Measurements from ENCODE around the gene NFYC.

NFYC gene

GRCh38 chr1:40691538-40692428, at the start of gene NFYC:
NFYC (plus strand) TSS chr1:40691704; CDS start chr1:40738844, 47,140 bp downstream.
- H3K27ac Mint-ChIP-seq, result peak within 1 kb of the TSS; percentile 99
- peak; percentile 94 for DNase-seq
- peaks cover under 1% of the 10 kb centered on the region for H3K9me3 Mint-ChIP-seq
- peaks cover 55% of the 10 kb centered on the region for H3K4me1 Mint-ChIP-seq
- peak within 1 kb of the TSS; percentile 97 for H3K4me3 Mint-ChIP-seq
- peaks cover 38% of the 10 kb centered on the region for H3K36me3 Mint-ChIP-seq (ENCODE audit: low read depth)
- no peaks in the 10 kb centered on the region for H3K27me3 Mint-ChIP-seq (ENCODE audit: low read depth, poor library complexity)
- no peak for TF ChIP-seq CTCF (IDR thresholded peaks at IDR 0.05)

GRCh38 chr1:40645118-40645680, 46.3 kb upstream of the NFYC start:
- no peaks in the 10 kb centered on the region for H3K36me3 Mint-ChIP-seq (ENCODE audit: low read depth)
- no peak overlapping the region for H3K4me3 Mint-ChIP-seq
- no peak for TF ChIP-seq CTCF (IDR thresholded peaks at IDR 0.05)
- no peaks in the 10 kb centered on the region for H3K9me3 Mint-ChIP-seq
- no peak overlapping the region for H3K27ac Mint-ChIP-seq
- peaks cover 20% of the 10 kb centered on the region for H3K4me1 Mint-ChIP-seq
- no peaks in the 10 kb centered on the region for H3K27me3 Mint-ChIP-seq (ENCODE audit: low read depth, poor library complexity)
- DNase-seq, result no peak

DNA sequence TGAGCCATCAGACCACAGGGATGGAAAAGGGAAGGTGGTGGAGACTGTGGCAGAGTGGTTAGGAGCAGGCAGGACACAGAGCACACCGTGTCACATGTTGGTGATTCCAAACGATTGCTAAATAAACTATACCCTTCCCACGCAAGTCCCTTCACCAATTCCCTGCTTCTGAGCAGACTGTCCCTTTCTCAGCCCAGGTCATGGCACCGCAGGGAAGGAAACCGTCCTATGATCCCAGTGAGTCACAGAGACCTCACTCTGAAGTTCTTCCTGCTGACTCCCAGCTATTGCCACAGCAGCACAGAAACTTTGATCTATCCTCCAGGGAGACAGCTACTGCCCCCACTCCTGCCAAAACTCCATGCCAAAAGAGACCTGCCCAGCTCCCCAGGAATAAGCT, 45.2 kb upstream of the NFYC start:
- no peaks in the 10 kb centered on the region for H3K27me3 Mint-ChIP-seq (ENCODE audit: low read depth, poor library complexity)
- peaks cover 20% of the 10 kb centered on the region for H3K4me1 Mint-ChIP-seq
- H3K27ac Mint-ChIP-seq, result peak overlapping the region; percentile 70
- no peak for TF ChIP-seq CTCF (IDR thresholded peaks at IDR 0.05)
- DNase-seq, result no peak
- no peaks in the 10 kb centered on the region for H3K9me3 Mint-ChIP-seq
- H3K4me3 Mint-ChIP-seq, result no peak overlapping the region
- no peaks in the 10 kb centered on the region for H3K36me3 Mint-ChIP-seq (ENCODE audit: low read depth)

DNA sequence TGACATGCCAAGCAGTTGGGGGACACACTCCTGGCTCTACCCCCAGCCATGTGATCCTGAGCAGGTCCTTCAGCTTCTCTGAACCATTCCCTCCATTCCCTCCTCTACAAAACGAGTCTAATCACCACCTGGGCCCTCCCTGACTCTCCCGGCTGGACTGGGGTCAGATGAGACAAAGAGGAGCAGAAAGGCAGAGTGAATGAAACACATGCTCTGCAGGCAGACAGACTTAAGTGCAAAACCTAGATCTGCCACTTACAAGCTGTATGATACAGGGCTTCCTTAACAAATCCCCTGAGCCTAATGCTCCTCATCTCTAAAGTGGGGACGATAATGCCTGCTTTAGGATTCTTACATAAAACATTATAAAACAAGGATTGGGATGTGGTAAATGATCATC, 43.3 kb upstream of the NFYC start:
- no peak for TF ChIP-seq CTCF (IDR thresholded peaks at IDR 0.05)
- Mint-ChIP-seq H3K27ac (no peak overlapping the region), H3K27me3 (ENCODE audit: low read depth, poor library complexity) (no peaks in the 10 kb centered on the region), H3K36me3 (ENCODE audit: low read depth) (no peaks in the 10 kb centered on the region), H3K9me3 (no peaks in the 10 kb centered on the region), H3K4me3 (no peak overlapping the region), H3K4me1 (peaks cover 20% of the 10 kb centered on the region)
- DNase-seq, result no peak

DNA sequence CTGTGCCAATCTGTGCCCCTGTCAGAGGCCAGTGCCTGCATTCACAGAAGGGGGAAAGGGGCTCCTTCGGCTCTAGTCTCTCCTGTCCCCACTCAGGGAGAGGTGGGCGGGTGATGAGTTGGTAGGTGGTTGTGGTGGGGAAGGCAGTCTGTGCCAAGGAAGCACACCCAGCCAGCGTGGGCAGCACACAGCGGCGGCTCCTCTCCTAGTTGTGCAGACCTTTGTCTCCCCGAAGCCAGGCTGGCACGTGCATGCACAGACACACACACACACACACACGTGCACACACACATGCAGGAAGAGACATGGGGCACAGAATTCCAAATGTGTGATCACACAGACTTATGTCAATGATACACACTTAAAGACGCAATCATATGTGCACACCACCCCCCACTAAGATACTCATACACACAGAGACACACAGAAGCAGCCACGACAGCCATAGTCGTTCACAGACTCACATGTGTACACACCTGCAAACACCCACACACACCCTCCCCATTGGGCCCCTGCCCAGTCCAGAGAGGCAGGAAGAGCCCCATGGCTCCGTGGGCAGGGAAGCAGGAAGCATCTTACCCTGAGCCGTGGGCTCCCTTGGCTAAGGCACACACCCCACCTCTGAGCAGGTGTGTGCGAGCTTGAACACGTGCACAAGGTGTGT, 42.4 kb upstream of the NFYC start:
- peaks cover 21% of the 10 kb centered on the region for H3K4me1 Mint-ChIP-seq
- H3K27me3 Mint-ChIP-seq (ENCODE audit: low read depth, poor library complexity), result no peaks in the 10 kb centered on the region
- no peaks in the 10 kb centered on the region for H3K36me3 Mint-ChIP-seq (ENCODE audit: low read depth)
- no peak for DNase-seq
- TF ChIP-seq CTCF (IDR thresholded peaks at IDR 0.05), result no peak
- no peak overlapping the region for H3K27ac Mint-ChIP-seq
- H3K4me3 Mint-ChIP-seq, result no peak overlapping the region
- no peaks in the 10 kb centered on the region for H3K9me3 Mint-ChIP-seq

All from nephron progenitor cell (in vitro differentiated cells).